NCI-H1092 treated with DMSO at 0.1 percent for 48 hours (cell line): ENCODE results near the gene GIPC1.

Source experiments
- DNase-seq: peaks from one replicate; lab custom pipeline; 2025; lab: John Stamatoyannopoulos, UW

Gene GIPC1

DNA sequence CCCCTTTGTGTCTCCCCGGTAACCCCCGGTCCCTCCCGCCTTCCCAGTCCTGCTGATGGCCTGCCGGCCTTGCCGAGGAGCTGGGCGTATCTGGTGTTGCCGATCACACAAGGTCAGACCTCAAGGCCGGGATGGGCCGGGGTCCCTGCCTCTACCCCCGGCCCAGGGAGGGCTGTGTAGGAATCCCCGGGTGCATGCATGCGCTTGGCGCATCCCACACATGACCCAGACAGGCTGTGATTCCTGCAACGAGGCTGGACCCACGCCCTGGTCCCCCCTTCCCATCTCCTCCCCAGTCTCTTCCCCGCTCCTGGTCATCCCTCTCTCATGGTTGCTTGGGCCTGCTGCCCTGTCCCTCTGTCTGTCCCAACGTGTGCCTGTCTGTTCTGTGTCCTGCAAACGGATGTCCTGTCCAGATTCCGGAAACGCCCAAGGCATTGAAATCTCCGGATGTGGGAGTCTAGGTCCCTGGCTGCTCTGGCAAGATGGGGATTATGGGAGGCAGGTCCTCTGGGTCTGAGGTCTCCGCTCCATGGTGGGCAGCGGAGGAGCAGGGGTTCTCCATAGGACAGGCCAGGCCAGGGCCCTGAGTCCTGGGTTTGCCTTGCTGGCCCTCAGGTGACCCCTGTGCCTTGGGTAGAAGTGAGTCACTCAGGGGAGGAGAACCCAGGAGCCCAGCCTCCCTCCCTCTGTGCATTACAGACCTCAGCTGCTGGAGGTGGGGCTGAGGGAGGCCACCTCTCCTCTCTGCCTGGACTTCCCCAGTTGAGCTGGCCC is 61.2 kb downstream of the GIPC1 start:
- no peak for DNase-seq

DNA sequence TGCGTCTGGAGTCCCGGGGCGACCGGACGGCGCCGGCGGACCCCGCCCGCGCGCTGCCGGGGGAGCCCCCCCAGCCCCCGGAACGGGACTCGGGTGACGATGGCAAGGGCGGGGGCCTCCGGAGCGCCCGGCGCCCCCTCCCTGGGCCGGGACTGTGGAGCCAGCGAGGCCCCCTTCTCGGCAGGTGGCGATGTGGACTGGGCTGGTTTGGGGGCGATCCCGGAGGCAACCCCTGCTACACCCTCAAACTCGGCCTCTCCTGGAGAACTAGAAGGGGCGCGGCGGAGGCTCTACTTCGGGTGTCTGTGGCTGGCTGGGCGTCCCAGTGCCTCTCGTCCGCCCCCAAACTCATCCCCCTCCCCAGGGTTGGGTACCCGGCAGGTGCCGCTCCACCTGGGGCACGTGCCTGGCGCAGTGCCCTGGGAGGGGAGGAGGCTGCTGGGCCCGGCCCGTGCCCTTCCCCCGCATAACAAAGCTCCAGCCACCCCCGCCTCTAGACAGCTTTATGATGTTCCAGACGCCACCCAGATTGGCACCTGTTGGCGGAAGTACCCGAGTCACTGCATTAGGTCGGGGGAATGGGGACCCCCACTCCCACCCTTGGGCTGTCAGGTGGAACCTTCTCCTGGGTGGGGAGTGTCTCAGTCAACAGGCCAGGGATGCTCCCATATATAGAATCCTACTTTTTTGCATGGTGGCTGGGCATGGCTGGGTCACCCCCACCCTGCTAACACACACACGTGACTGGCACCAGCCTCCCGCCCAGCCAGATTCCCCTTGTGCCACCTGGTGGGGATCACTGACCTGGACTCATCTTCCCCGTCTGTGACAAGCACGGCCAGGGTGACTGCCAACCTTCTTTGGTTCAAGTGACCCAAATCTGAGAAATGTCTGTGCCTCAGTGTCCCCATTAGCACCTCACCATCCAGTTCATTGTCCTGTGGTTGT is 62.1 kb downstream of the GIPC1 start:
- DNase-seq = peak; percentile 53

- peak; percentile 53 for DNase-seq
These were observed 63.0 kb downstream of the GIPC1 start, which contains the start of gene PKN1 for GRCh38 chr19:14432791-14433553. Gene PKN1 (plus strand): TSS chr19:14433306. CDS start chr19:14433522, 216 bp downstream.

DNA sequence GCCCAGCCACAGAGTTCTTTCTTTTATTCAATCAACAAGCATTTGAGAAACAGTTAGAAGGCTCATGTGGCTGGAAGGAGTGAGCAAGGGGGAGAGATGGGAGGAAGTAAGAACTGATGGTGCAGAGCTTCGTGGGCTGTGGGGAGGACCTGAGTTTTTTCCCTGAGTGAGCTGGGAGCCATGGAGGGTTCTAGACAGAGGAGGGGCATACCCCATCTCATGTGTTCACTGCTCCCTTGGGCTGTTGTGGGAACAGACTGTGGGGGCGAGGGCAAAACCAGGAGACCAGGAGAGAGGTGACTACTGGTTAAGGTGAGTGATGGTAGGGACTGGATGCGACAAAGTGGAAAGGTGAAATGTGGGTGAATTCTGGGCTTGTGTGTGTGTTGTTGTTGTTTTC is 65.2 kb downstream of the GIPC1 start:
- no peak for DNase-seq

GRCh38 chr19:14428882-14429416 is 67.0 kb downstream of the GIPC1 start:
- no peak for DNase-seq
